Caco-2 (cell line): ENCODE measurements around the gene FAM89A. TPM values are rescaled to one million over a fixed set of nuclear protein-coding genes. Genes with fewer than 3 reads are reported as not detected.

Source experiments
- BruUV-seq: library from RNA; stranded (reverse); fragments of 400-500 nt; replicated peaks from 2 replicates; lab custom pipeline; 2021; lab: Mats Ljungman, UMichigan
- CTCF ChIA-PET: fragments of 300-600 bp; sonication (Branson Sonifier 250); formaldehyde crosslinking; loops from one replicate; lab custom pipeline; 2022; ENCODE audit warnings: antibody characterized with exemption; lab: Charles Lee
- POLR2A ChIA-PET: fragments of 300-600 bp; sonication (Branson Sonifier 250); formaldehyde crosslinking; loops from one replicate; lab custom pipeline; 2022; ENCODE audit warnings: antibody characterized with exemption; lab: Charles Lee
- DNase-seq, 2 experiments: peaks; one replicate each; pipeline versions ENCODE4 v3.0.0 to v3.0.0-alpha.2; 2020 to 2022
- H3K27me3 ChIP-seq: replicated peaks from 2 replicates; pipeline ENCODE4 v1.6.0; 2011; ENCODE audit warnings: low read length; ENCODE audit not compliant: control insufficient read depth, insufficient read depth
- H3K36me3 ChIP-seq: 2 replicates; pipeline ENCODE4 v1.5.1; 2011; ENCODE audit warnings: low read length; ENCODE audit not compliant: control insufficient read depth, insufficient read depth
- H3K4me1 ChIP-seq: fragments of 250-450 bp; sonication (Bioruptor Pico); 2 replicates; pipeline ENCODE4 v1.5.1; 2020; ENCODE audit warnings: mild to moderate bottlenecking
- H3K4me3 ChIP-seq: 2 replicates; pipeline ENCODE4 v1.5.1; 2011; ENCODE audit warnings: low read depth, mild to moderate bottlenecking, control low read depth, low read length
- H3K9me3 ChIP-seq: fragments of 250-450 bp; sonication (Bioruptor Pico); 2 replicates; pipeline ENCODE4 v1.5.1; 2020; ENCODE audit warnings: mild to moderate bottlenecking, moderate library complexity
- H3K27ac Mint-ChIP-seq: one replicate; pipeline ENCODE4 v1.8.0; 2022; ENCODE audit warnings: mixed read lengths; ENCODE audit not compliant: unreplicated experiment
- H3K27me3 Mint-ChIP-seq: one replicate; pipeline ENCODE4 v1.8.0; 2022; ENCODE audit warnings: mixed read lengths; ENCODE audit not compliant: insufficient read depth, unreplicated experiment
- H3K36me3 Mint-ChIP-seq: one replicate; pipeline ENCODE4 v1.8.0; 2022; ENCODE audit warnings: mild to moderate bottlenecking, mixed read lengths; ENCODE audit not compliant: insufficient read depth, unreplicated experiment
- H3K4me1 Mint-ChIP-seq: one replicate; pipeline ENCODE4 v1.8.0; 2022; ENCODE audit warnings: low read depth, mixed read lengths; ENCODE audit not compliant: unreplicated experiment
- H3K4me3 Mint-ChIP-seq: one replicate; pipeline ENCODE4 v1.8.0; 2022; ENCODE audit warnings: mild to moderate bottlenecking, moderate library complexity, mixed read lengths; ENCODE audit not compliant: unreplicated experiment
- H3K9me3 Mint-ChIP-seq: one replicate; pipeline ENCODE4 v1.8.0; 2022; ENCODE audit warnings: mixed read lengths; ENCODE audit not compliant: unreplicated experiment
- intact Hi-C: fragments of 100-400 bp; cut with micrococcal nuclease; formaldehyde crosslinking; loops from one replicate; pipeline ENCODE4 v1.10.0; 2022; ENCODE audit not compliant: unreplicated experiment
- total RNA-seq: library from RNA; stranded (reverse); gene quantifications from 2 replicates; pipeline ENCODE4 v1.2.3, GENCODE V29; 2022
- TF ChIP-seq, protein P1 (sequence below), 2 experiments: fragments of 200-600 bp in 1 of 2; IDR thresholded peaks; 1 replicate in 1 of 2; 2 replicates in 1 of 2; pipeline versions ENCODE4 v1.5.1 to v1.8.0; 2011 to 2022; ENCODE audit warnings: antibody characterized with exemption in 1 of 2, control low read depth in 1 of 2, inconsistent platforms in 1 of 2, low read depth in 1 of 2, low read length in 1 of 2, mild to moderate bottlenecking in 1 of 2, moderate library complexity in 1 of 2; ENCODE audit not compliant: insufficient read depth in 1 of 2, severe bottlenecking in 1 of 2, unreplicated experiment in 1 of 2

Gene FAM89A
- total RNA-seq, 1 experiment from 2014 or later: 44.2 TPM

DNA sequence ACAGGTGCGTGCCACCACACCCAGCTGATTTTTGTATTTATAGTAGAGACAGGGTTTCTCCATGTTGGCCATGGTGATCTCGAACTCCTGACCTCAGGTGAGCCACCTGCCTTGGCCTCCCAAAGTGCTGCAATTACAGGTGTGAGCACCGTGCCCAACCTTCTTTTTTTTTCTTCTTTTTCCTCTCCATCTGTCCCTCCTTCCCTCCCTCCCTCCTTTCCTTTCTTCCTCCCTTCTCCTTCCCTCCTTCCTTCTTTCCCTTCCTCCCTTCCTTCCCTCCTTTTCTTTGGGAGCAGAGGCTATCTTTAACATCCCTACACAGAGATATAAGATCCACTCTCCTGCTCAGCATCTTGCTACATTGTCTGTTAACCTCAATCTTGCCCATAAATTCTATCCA is 24.4 kb upstream of the FAM89A start:
- ChIA-PET CTCF (no interaction called here), POLR2A (no interaction called here)
- no peaks in the 10 kb centered on the region for H3K9me3 ChIP-seq
- TF ChIP-seq, protein P1, sequence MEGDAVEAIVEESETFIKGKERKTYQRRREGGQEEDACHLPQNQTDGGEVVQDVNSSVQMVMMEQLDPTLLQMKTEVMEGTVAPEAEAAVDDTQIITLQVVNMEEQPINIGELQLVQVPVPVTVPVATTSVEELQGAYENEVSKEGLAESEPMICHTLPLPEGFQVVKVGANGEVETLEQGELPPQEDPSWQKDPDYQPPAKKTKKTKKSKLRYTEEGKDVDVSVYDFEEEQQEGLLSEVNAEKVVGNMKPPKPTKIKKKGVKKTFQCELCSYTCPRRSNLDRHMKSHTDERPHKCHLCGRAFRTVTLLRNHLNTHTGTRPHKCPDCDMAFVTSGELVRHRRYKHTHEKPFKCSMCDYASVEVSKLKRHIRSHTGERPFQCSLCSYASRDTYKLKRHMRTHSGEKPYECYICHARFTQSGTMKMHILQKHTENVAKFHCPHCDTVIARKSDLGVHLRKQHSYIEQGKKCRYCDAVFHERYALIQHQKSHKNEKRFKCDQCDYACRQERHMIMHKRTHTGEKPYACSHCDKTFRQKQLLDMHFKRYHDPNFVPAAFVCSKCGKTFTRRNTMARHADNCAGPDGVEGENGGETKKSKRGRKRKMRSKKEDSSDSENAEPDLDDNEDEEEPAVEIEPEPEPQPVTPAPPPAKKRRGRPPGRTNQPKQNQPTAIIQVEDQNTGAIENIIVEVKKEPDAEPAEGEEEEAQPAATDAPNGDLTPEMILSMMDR (IDR thresholded peaks at IDR 0.05; ENCODE audit: insufficient read depth in 1 of 2, low read depth in 1 of 2, low read length in 1 of 2, severe bottlenecking in 1 of 2, unreplicated experiment in 1 of 2): no peak
- Mint-ChIP-seq H3K27me3 (no peaks in the 10 kb centered on the region), H3K4me1 (peaks cover 8% of the 10 kb centered on the region), H3K4me3 (no peak overlapping the region), H3K9me3 (no peaks in the 10 kb centered on the region), H3K36me3 (no peaks in the 10 kb centered on the region), H3K27ac (no peak overlapping the region)
- intact Hi-C loops: no loop called here
- no peak for DNase-seq
- no peaks in the 10 kb centered on the region for H3K27me3 ChIP-seq
- BruUV-seq: no TSS peak
- peaks cover 6% of the 10 kb centered on the region for H3K4me1 ChIP-seq
- no peaks in the 10 kb centered on the region for H3K36me3 ChIP-seq
- H3K4me3 ChIP-seq: no peak overlapping the region

DNA sequence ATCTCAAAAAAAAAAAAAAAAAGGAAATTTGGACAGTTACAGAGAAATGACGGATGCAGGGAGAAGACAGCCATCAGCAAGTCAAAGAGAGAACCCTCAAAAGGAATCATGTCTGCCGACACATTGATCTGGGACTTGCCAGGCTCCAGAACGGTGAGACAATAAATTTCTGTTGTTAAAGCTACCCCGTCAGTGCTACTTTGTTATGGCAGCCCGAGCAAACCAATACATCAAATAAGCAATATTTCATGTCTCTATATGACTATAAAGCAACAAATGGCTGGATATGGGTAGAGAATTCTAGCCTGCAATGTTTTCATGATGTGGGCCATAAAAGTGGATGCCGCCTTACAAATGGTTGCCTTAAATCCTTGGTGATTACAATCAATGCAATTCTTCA is 23.3 kb upstream of the FAM89A start:
- no peaks in the 10 kb centered on the region for H3K27me3 ChIP-seq
- Mint-ChIP-seq H3K27ac (no peak overlapping the region), H3K27me3 (no peaks in the 10 kb centered on the region), H3K4me1 (peaks cover 12% of the 10 kb centered on the region), H3K9me3 (no peaks in the 10 kb centered on the region), H3K4me3 (no peak overlapping the region), H3K36me3 (no peaks in the 10 kb centered on the region)
- ChIA-PET CTCF (no interaction called here), POLR2A (no interaction called here)
- H3K36me3 ChIP-seq: no peaks in the 10 kb centered on the region
- DNase-seq: no peak
- H3K4me3 ChIP-seq: no peak overlapping the region
- TF ChIP-seq, protein P1 (IDR thresholded peaks at IDR 0.05; ENCODE audit: insufficient read depth in 1 of 2, low read depth in 1 of 2, low read length in 1 of 2, severe bottlenecking in 1 of 2, unreplicated experiment in 1 of 2): no peak
- BruUV-seq: no TSS peak
- H3K9me3 ChIP-seq: no peaks in the 10 kb centered on the region
- intact Hi-C loops: no loop called here
- H3K4me1 ChIP-seq: peaks cover 15% of the 10 kb centered on the region

DNA sequence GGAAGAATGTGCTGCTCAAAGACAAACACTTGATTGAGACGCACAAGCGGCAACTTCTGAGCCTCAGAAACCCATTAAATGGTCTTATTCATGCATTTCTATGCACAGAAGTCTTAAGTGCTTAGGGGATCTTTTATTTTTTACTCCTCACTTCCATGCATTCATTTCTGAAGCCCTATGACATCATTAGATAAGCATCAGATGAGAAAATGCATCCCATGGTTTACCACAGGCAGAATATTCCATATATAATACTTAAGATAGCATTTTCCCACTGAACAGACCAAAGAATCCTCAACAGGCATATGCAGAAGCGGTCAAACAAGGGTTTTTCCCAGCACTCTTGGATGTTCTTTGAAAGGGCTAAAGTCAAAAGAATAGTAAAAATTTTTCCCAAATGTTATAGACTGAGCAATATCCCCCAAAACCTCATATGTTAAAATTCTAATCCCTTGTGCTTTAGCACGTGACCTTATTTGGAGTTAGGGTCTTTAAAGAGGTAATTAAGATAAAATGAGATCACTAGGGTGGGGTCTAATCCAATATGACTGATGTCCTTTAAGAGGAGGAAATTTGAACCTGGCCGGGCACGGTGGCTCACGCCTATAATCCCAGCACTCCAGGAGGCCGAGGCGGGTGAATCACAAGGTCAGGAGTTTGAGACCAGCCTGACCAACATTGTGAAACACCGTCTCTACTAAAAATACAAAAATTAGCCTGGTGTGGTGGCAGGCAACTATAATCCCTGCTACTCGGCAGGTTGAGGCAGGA is 22.6 kb upstream of the FAM89A start:
- DNase-seq: no peak
- no peaks in the 10 kb centered on the region for H3K36me3 ChIP-seq
- H3K27me3 ChIP-seq: no peaks in the 10 kb centered on the region
- Mint-ChIP-seq H3K9me3 (no peaks in the 10 kb centered on the region), H3K27ac (no peak overlapping the region), H3K4me3 (no peak overlapping the region), H3K36me3 (no peaks in the 10 kb centered on the region), H3K27me3 (no peaks in the 10 kb centered on the region), H3K4me1 (peaks cover 14% of the 10 kb centered on the region)
- ChIA-PET POLR2A (no interaction called here), CTCF (no interaction called here)
- intact Hi-C loops: no loop called here
- no TSS peak for BruUV-seq
- peaks cover 18% of the 10 kb centered on the region for H3K4me1 ChIP-seq
- TF ChIP-seq, protein P1 (IDR thresholded peaks at IDR 0.05; ENCODE audit: insufficient read depth in 1 of 2, low read depth in 1 of 2, low read length in 1 of 2, severe bottlenecking in 1 of 2, unreplicated experiment in 1 of 2): no peak
- H3K4me3 ChIP-seq: no peak overlapping the region
- no peaks in the 10 kb centered on the region for H3K9me3 ChIP-seq
